Liver (tissue), 3 donors: ENCODE measurements around the gene LAMA5.

ENCODE experiments used
- CTCF ChIP-seq: fragments of 150-350 bp; IDR thresholded peaks from 2 replicates; pipeline ENCODE4 v1.5.1; 2017; ENCODE audit warnings: improper control_type of control experiment, low read depth, low read length; ENCODE audit not compliant: missing input control
- HNF4A ChIP-seq, 2 donors: conservative IDR thresholded peaks; 2 replicates each; pipeline ENCODE4 v1.6.1; 2016; ENCODE audit warnings: antibody characterized with exemption in 2 of 2, mild to moderate bottlenecking in 2 of 2
- JUND ChIP-seq, 2 donors: IDR thresholded peaks; 2 replicates each; pipeline ENCODE4 v1.6.1; 2016; ENCODE audit warnings: antibody characterized with exemption in 2 of 2
- RAD21 ChIP-seq, 2 donors: IDR thresholded peaks; 2 replicates each; pipeline ENCODE4 v1.6.1; 2016; ENCODE audit warnings: antibody characterized with exemption in 2 of 2, mild to moderate bottlenecking in 2 of 2
- REST ChIP-seq: IDR thresholded peaks from 2 replicates; pipeline ENCODE4 v1.6.1; 2016; ENCODE audit warnings: antibody characterized with exemption, mild to moderate bottlenecking
- RXRA ChIP-seq, 2 donors: IDR thresholded peaks; 2 replicates each; pipeline ENCODE4 v1.6.1; 2017 to 2018; ENCODE audit warnings: antibody characterized with exemption in 2 of 2, mild to moderate bottlenecking in 1 of 2
- SP1 ChIP-seq: IDR thresholded peaks from 2 replicates; pipeline ENCODE4 v1.6.1; 2018; ENCODE audit warnings: antibody characterized with exemption, mild to moderate bottlenecking
- TAF1 ChIP-seq: conservative IDR thresholded peaks from 2 replicates; pipeline ENCODE4 v1.6.1; 2016; ENCODE audit warnings: antibody characterized with exemption, mild to moderate bottlenecking
- YY1 ChIP-seq: IDR thresholded peaks from 2 replicates; pipeline ENCODE4 v1.6.1; 2016; ENCODE audit warnings: antibody characterized with exemption, mild to moderate bottlenecking
- ZBTB33 ChIP-seq: IDR thresholded peaks from 2 replicates; pipeline ENCODE4 v1.6.1; 2016; ENCODE audit warnings: antibody characterized with exemption
- TF ChIP-seq, protein P1 (sequence below): IDR thresholded peaks from 2 replicates; pipeline ENCODE4 v1.6.1; 2016; ENCODE audit warnings: antibody characterized with exemption
- donor health status: healthy.
- donor health status: healthy.

- TF ChIP-seq CTCF (no peak), SP1 (no peak), YY1 (no peak), TAF1 (no peak), HNF4A (conservative IDR thresholded peaks at IDR 0.05) (no peak), RAD21 (IDR thresholded peaks at IDR 0.05) (no peak), REST (no peak), RXRA (IDR thresholded peaks at IDR 0.05) (no peak), JUND (IDR thresholded peaks at IDR 0.05) (no peak), ZBTB33 (no peak)
- TF ChIP-seq, protein P1, sequence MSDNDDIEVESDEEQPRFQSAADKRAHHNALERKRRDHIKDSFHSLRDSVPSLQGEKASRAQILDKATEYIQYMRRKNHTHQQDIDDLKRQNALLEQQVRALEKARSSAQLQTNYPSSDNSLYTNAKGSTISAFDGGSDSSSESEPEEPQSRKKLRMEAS: no peak
Measured at GRCh38 chr20:62293111-62293784, 73.9 kb downstream of the LAMA5 start.
